ENCODE measurements around the gene PRKCB.

GRCh38 chr16:23905027-23905426 lies 69.2 kb downstream of the PRKCB start:
- TF ChIP-seq CTCF (optimal IDR thresholded peaks at IDR 0.05 in 1 of 3, IDR thresholded peaks at IDR 0.05 in 1 of 3, conservative IDR thresholded peaks at IDR 0.05 in 1 of 3; ENCODE audit: extremely low read depth in 1 of 3, insufficient read depth in 2 of 3, low read length in 3 of 3), result no peak
- TF ChIP-seq EZH2 (IDR thresholded peaks at IDR 0.05; ENCODE audit: low read length), result no peak

Measured in keratinocyte (primary cell).